ENCODE measurements around the gene CHST11. TPM values are rescaled to one million over a fixed set of nuclear protein-coding genes. Genes with fewer than 3 reads are reported as not detected.
A peak's percentile ranks its signal among the peaks of the same experiment; 100 is the strongest.

Gene CHST11
- total and polyA plus RNA-seq, 10 of the 15 experiments (the other 5 are each of a cell fraction or from before 2014, with no cell fraction given) = 1.9 to 38.1 (median 17.2) TPM

- in situ Hi-C loops (cut with MboI) = no loop called here
Observed at GRCh38 chr12:104692557-104693218, 235.9 kb downstream of the CHST11 start.

More at GRCh38 chr12:104692557-104693218, 235.9 kb downstream of the CHST11 start:
- peak overlapping the region; percentile 78 for H3K4me2 ChIP-seq (ENCODE audit: control insufficient read depth, insufficient read depth)
- CTCF ChIA-PET = interaction anchor here (1.0 to 1.5 kb wide), 4 partner anchors 21 to 113 kb away, joined by 3 read pairs; no protein-coding TSS in a partner anchor
- BruUV-seq (replicated peaks) = no TSS peak
- RAD21 ChIA-PET (ENCODE audit: unreplicated experiment) = interaction anchor here (0.9 to 5.8 kb wide), 5 partner anchors 10 to 311 kb away, joined by 3 to 38 read pairs (median 3); no protein-coding TSS in a partner anchor
- 22% methylated on average over 4 of the region's 4 CpGs for WGBS (ENCODE audit: insufficient coverage, insufficient replicate concordance, low lambda C conversion rate, missing lambda C conversion rate)
- intact Hi-C loops (cut with micrococcal nuclease; ENCODE audit: unreplicated experiment) = no loop called here
- H3K27ac ChIP-seq (ENCODE audit: control insufficient read depth, insufficient read depth) = peak overlapping the region; percentile 67
- H3K27me3 ChIP-seq (replicated peaks in 1 of 2; ENCODE audit: control insufficient read depth in 2 of 2, insufficient read depth in 2 of 2, low read length in 1 of 2) = no peaks in the 10 kb centered on the region
- DNase-seq (ENCODE audit: low read depth, low spot score) = no peak
- peak overlapping the region; percentile 2; the same call in 1 of the 2 replicates for H2AFZ ChIP-seq (ENCODE audit: control insufficient read depth, low read depth, low read length)
- POLR2A ChIA-PET = interaction anchor here (1.0 to 1.7 kb wide), 3 partner anchors 9 to 19 kb away, joined by 3 to 5 read pairs (median 4); no protein-coding TSS in a partner anchor
- SMC1A ChIA-PET (ENCODE audit: uncharacterized antibody, unreplicated experiment) = interaction anchor here (0.6 to 5.4 kb wide), 7 partner anchors 9 to 193 kb away, joined by 3 to 47 read pairs (median 4); no protein-coding TSS in a partner anchor
- H3K4me1 ChIP-seq (ENCODE audit: control insufficient read depth, insufficient read depth, low read length) = peaks cover 42% of the 10 kb centered on the region
- no peaks in the 10 kb centered on the region for H4K20me1 ChIP-seq (ENCODE audit: control insufficient read depth, insufficient read depth)
- no peak overlapping the region for H3K9ac ChIP-seq (ENCODE audit: control insufficient read depth, insufficient read depth, low read length)
- TF ChIP-seq, protein P1, sequence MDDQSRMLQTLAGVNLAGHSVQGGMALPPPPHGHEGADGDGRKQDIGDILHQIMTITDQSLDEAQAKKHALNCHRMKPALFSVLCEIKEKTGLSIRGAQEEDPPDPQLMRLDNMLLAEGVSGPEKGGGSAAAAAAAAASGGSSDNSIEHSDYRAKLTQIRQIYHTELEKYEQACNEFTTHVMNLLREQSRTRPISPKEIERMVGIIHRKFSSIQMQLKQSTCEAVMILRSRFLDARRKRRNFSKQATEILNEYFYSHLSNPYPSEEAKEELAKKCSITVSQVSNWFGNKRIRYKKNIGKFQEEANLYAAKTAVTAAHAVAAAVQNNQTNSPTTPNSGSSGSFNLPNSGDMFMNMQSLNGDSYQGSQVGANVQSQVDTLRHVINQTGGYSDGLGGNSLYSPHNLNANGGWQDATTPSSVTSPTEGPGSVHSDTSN (IDR thresholded peaks at IDR 0.05; ENCODE audit: insufficient replicate concordance, low read depth, low read length) = peak; percentile 57
- no peak for TF ChIP-seq CREB1 (IDR thresholded peaks at IDR 0.05; ENCODE audit: low read depth)
- peak; percentile 81 for TF ChIP-seq PKNOX1 (IDR thresholded peaks at IDR 0.05)
- H3K9me3 ChIP-seq (replicated peaks; ENCODE audit: control insufficient read depth, insufficient read depth, low read length) = peaks cover 3% of the 10 kb centered on the region; the same call in 2 of the 3 replicates
- peak overlapping the region; percentile 39; the same call in 1 of the 2 replicates for H3K4me3 ChIP-seq
- no peak for ATAC-seq
- H3K36me3 ChIP-seq (ENCODE audit: control insufficient read depth in 2 of 2, insufficient read depth in 2 of 2, low read length in 1 of 2) = no peaks in the 10 kb centered on the region
- H3K79me2 ChIP-seq (ENCODE audit: control insufficient read depth, insufficient read depth, low read length) = peaks cover 3% of the 10 kb centered on the region
- no peak for FAIRE-seq
